HCT116 (cell line): ENCODE results near the gene PELI3. TPM values are rescaled to one million over a fixed set of nuclear protein-coding genes. Genes with fewer than 3 reads are reported as not detected.

Source experiments
- ATAC-seq: fragments of 200-7000 bp; cut with Tn5 transposase; 2 replicates; pipeline ENCODE4 v1.9.1; 2020; ENCODE audit warnings: mild to moderate bottlenecking, moderate library complexity
- BruUV-seq: library from RNA; stranded (reverse); fragments of 400-500 nt; replicated peaks from 2 replicates; lab custom pipeline; 2021; lab: Mats Ljungman, UMichigan
- CTCF ChIA-PET: fragments of 300-600 bp; sonication (Branson Sonifier 250); formaldehyde crosslinking; loops from one replicate; lab custom pipeline; 2021; ENCODE audit warnings: antibody characterized with exemption; lab: Charles Lee
- POLR2A ChIA-PET: fragments of 300-600, 350-600 bp; sonication (Branson Sonifier 250); formaldehyde crosslinking; loops from one replicate; lab custom pipeline; 2021; ENCODE audit warnings: antibody characterized with exemption; lab: Charles Lee
- RAD21 ChIA-PET, 2 experiments: fragments of 300-600 bp; sonication (Branson Sonifier 250); formaldehyde crosslinking; loops; one replicate each; lab custom pipeline; 2023; ENCODE audit warnings: low total read pairs in 2 of 2; ENCODE audit not compliant: uncharacterized antibody in 2 of 2, unreplicated experiment in 2 of 2, low non-redundant PET in 1 of 2; lab: Charles Lee
- DNase-seq: peaks from one replicate; pipeline ENCODE4 v3.0.0-alpha.2; 2010; ENCODE audit warnings: low read depth, low spot score
- H2AFZ ChIP-seq: fragments of 200-600 bp; shearing (Covaris generic), sonication (generic); 2 replicates; pipeline ENCODE4 v1.6.1; 2017; ENCODE audit warnings: low read depth, mixed run types, mixed read lengths, antibody characterized with exemption, low read length; ENCODE audit not compliant: poor library complexity, severe bottlenecking
- H3K27ac ChIP-seq: 2 replicates; pipeline ENCODE4 v1.5.1; 2012; ENCODE audit warnings: low read depth, low read length
- H3K27me3 ChIP-seq: fragments of 200-600 bp; sonication (generic); 2 replicates; pipeline ENCODE4 v1.6.1; 2016; ENCODE audit warnings: mixed run types, low read length, mixed read lengths; ENCODE audit not compliant: insufficient read depth
- H3K36me3 ChIP-seq, 2 experiments: fragments of 200-500 bp in 1 of 2; fragments of 200-600 bp in 1 of 2; sonication (Bioruptor generic) in 1 of 2; sonication (generic) in 1 of 2; 2 replicates each; pipeline versions ENCODE4 v1.5.1 to v1.6.1; 2014 to 2016; ENCODE audit warnings: low read length in 2 of 2, inconsistent platforms in 1 of 2, mixed read lengths in 1 of 2, mixed run types in 1 of 2; ENCODE audit not compliant: insufficient read depth in 2 of 2, control insufficient read depth in 1 of 2
- H3K4me1 ChIP-seq, 2 experiments: fragments of 200-600 bp in 1 of 2; sonication (generic) in 1 of 2; 2 replicates each; pipeline versions ENCODE4 v1.5.1 to v1.6.1; 2012 to 2017; ENCODE audit warnings: low read length in 2 of 2, inconsistent platforms in 1 of 2, mild to moderate bottlenecking in 1 of 2, mixed read lengths in 1 of 2, mixed run types in 1 of 2, moderate library complexity in 1 of 2; ENCODE audit not compliant: insufficient read depth in 2 of 2, control insufficient read depth in 1 of 2
- H3K4me2 ChIP-seq: fragments of 200-600 bp; sonication (generic); 2 replicates; pipeline ENCODE4 v1.6.1; 2017; ENCODE audit warnings: mixed run types, low read length, mixed read lengths
- H3K4me3 ChIP-seq, 2 experiments: fragments of 200-600 bp in 1 of 2; sonication (generic) in 1 of 2; replicated peaks in 1 of 2; 2 replicates each; pipeline ENCODE4 v1.5.1; 2011 to 2016; ENCODE audit warnings: low read length in 2 of 2, control low read depth in 1 of 2, low read depth in 1 of 2, mild to moderate bottlenecking in 1 of 2, mixed read lengths in 1 of 2, mixed run types in 1 of 2
- H3K79me2 ChIP-seq: fragments of 200-600 bp; sonication (generic); 2 replicates; pipeline ENCODE4 v1.6.1; 2017; ENCODE audit warnings: mild to moderate bottlenecking, mixed run types, low read length, moderate library complexity, mixed read lengths; ENCODE audit not compliant: insufficient read depth
- H3K9ac ChIP-seq: fragments of 200-600 bp; sonication (generic); 2 replicates; pipeline ENCODE4 v1.6.1; 2016; ENCODE audit warnings: low read length, mixed read lengths
- H3K9me2 ChIP-seq: fragments of 200-600 bp; sonication (generic), shearing (Covaris generic); 2 replicates; pipeline ENCODE4 v1.6.1; 2017; ENCODE audit warnings: mixed run types, mild to moderate bottlenecking, moderate library complexity; ENCODE audit not compliant: insufficient read depth
- H3K9me3 ChIP-seq, 2 experiments: fragments of 200-500 bp in 1 of 2; fragments of 200-600 bp in 1 of 2; sonication (Bioruptor generic) in 1 of 2; sonication (generic) in 1 of 2; 2 replicates each; pipeline ENCODE4 v1.6.1; 2014 to 2017; ENCODE audit warnings: low read length in 2 of 2, mixed read lengths in 2 of 2, inconsistent platforms in 1 of 2, low read depth in 1 of 2, mild to moderate bottlenecking in 1 of 2, mixed run types in 1 of 2, moderate library complexity in 1 of 2; ENCODE audit not compliant: control insufficient read depth in 1 of 2, insufficient read depth in 1 of 2
- H4K20me1 ChIP-seq: fragments of 200-600 bp; sonication (generic), shearing (Covaris generic); 2 replicates; pipeline ENCODE4 v1.6.1; 2017; ENCODE audit warnings: mixed run types, mild to moderate bottlenecking, moderate library complexity; ENCODE audit not compliant: insufficient read depth
- CBX3 ChIP-seq: IDR thresholded peaks from 2 replicates; pipeline ENCODE4 v1.6.1; 2012; ENCODE audit warnings: low read depth
- CEBPB ChIP-seq: IDR thresholded peaks from 2 replicates; pipeline ENCODE4 v1.6.1; 2012; ENCODE audit warnings: low read depth
- EGR1 ChIP-seq: IDR thresholded peaks from 2 replicates; pipeline ENCODE4 v1.6.1; 2012; ENCODE audit warnings: low read depth
- ELF1 ChIP-seq: IDR thresholded peaks from 2 replicates; pipeline ENCODE4 v1.6.1; 2012; ENCODE audit warnings: low read depth, borderline replicate concordance
- EZH2phosphoT487 ChIP-seq: fragments of 200-600 bp; IDR thresholded peaks from 2 replicates; pipeline ENCODE4 v1.6.1; 2018; ENCODE audit warnings: antibody characterized with exemption, borderline replicate concordance
- FOSL1 ChIP-seq: IDR thresholded peaks from 2 replicates; pipeline ENCODE4 v1.6.1; 2012; ENCODE audit warnings: low read depth
- JUND ChIP-seq: IDR thresholded peaks from 2 replicates; pipeline ENCODE4 v1.6.1; 2012
- POLR2A ChIP-seq: IDR thresholded peaks from 2 replicates; pipeline ENCODE4 v1.7.0; 2011; ENCODE audit warnings: borderline replicate concordance; ENCODE audit not compliant: insufficient read depth, insufficient read length; ENCODE audit errors: extremely low read depth
- POLR2AphosphoS5 ChIP-seq: IDR thresholded peaks from 2 replicates; pipeline ENCODE4 v1.6.1; 2011; ENCODE audit warnings: mild to moderate bottlenecking, low read depth, low read length, moderate library complexity
- RAD21 ChIP-seq: IDR thresholded peaks from 2 replicates; pipeline ENCODE4 v1.6.1; 2012; ENCODE audit warnings: low read depth, mild to moderate bottlenecking
- SIN3A ChIP-seq: IDR thresholded peaks from 2 replicates; pipeline ENCODE4 v1.6.1; 2012; ENCODE audit warnings: low read depth
- YY1 ChIP-seq: IDR thresholded peaks from 2 replicates; pipeline ENCODE4 v1.6.1; 2011; ENCODE audit warnings: low read length, low read depth, moderate library complexity, mild to moderate bottlenecking; ENCODE audit not compliant: insufficient replicate concordance; ENCODE audit errors: extremely low read depth
- ZFX ChIP-seq: fragments of 450-650 bp; IDR thresholded peaks from 2 replicates; pipeline ENCODE4 v1.6.1; 2017
- intact Hi-C: fragments of 100-400 bp; cut with micrococcal nuclease; formaldehyde crosslinking; loops from 2 replicates; pipeline ENCODE4 v1.10.0; 2022
- total RNA-seq: library from RNA; stranded (reverse); gene quantifications from one replicate; pipeline ENCODE4 v1.2.1, GENCODE V29; 2021; ENCODE audit not compliant: unreplicated experiment
- TF ChIP-seq, protein P1 (sequence below): IDR thresholded peaks from 2 replicates; pipeline ENCODE4 v1.6.1; 2012
- TF ChIP-seq, protein P2 (sequence below): IDR thresholded peaks from 2 replicates; pipeline ENCODE4 v1.6.1; 2011; ENCODE audit warnings: mild to moderate bottlenecking, low read length, moderate library complexity; ENCODE audit not compliant: insufficient replicate concordance; ENCODE audit errors: extremely low read depth

PELI3 gene
- total RNA-seq, 1 experiment from 2014 or later = 12.8 TPM

DNA sequence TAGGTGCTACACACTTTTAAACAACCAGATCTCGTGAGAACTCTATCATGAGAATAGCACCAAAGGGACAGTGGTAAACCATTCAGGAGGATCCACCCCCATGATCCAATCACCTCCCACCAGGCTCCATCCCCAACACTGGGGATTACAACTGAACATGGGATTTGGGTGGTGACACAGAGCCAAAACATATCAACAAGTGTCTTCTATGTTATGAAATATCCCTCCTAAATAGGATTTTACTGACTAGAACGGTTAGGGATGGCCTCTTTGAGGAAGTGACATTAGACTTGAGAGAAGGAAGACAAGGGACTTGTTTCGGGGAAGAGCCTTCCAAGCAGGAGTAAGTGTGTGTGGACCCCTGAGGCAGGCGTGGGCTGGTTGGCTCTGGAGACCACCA, 16.1 kb upstream of the PELI3 start:
- no peaks in the 10 kb centered on the region for H3K9me3 ChIP-seq
- no peaks in the 10 kb centered on the region for H3K9me2 ChIP-seq
- TF ChIP-seq, protein P1, sequence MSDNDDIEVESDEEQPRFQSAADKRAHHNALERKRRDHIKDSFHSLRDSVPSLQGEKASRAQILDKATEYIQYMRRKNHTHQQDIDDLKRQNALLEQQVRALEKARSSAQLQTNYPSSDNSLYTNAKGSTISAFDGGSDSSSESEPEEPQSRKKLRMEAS = no peak
- TF ChIP-seq CBX3 (no peak), SIN3A (no peak), YY1 (no peak), EGR1 (no peak), RAD21 (no peak), POLR2AphosphoS5 (no peak), ELF1 (no peak), CEBPB (no peak), POLR2A (no peak), JUND (no peak), ZFX (no peak), EZH2phosphoT487 (no peak), FOSL1 (no peak)
- TF ChIP-seq, protein P2, sequence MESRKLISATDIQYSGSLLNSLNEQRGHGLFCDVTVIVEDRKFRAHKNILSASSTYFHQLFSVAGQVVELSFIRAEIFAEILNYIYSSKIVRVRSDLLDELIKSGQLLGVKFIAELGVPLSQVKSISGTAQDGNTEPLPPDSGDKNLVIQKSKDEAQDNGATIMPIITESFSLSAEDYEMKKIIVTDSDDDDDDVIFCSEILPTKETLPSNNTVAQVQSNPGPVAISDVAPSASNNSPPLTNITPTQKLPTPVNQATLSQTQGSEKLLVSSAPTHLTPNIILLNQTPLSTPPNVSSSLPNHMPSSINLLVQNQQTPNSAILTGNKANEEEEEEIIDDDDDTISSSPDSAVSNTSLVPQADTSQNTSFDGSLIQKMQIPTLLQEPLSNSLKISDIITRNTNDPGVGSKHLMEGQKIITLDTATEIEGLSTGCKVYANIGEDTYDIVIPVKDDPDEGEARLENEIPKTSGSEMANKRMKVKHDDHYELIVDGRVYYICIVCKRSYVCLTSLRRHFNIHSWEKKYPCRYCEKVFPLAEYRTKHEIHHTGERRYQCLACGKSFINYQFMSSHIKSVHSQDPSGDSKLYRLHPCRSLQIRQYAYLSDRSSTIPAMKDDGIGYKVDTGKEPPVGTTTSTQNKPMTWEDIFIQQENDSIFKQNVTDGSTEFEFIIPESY = no peak
- ATAC-seq (no peak), DNase-seq (no peak)
- no peaks in the 10 kb centered on the region for H3K36me3 ChIP-seq
- H3K79me2 ChIP-seq = no peaks in the 10 kb centered on the region
- H3K27ac ChIP-seq = no peak overlapping the region
- intact Hi-C loops = no loop called here
- H3K4me2 ChIP-seq = no peak overlapping the region
- CTCF ChIA-PET = no interaction called here
- H4K20me1 ChIP-seq = no peaks in the 10 kb centered on the region
- no peak overlapping the region for H2AFZ ChIP-seq
- H3K27me3 ChIP-seq = no peaks in the 10 kb centered on the region
- H3K4me3 ChIP-seq = no peak overlapping the region
- no peak overlapping the region for H3K9ac ChIP-seq
- BruUV-seq = no TSS peak
- RAD21 ChIA-PET = no interaction called here
- POLR2A ChIA-PET = no interaction called here
- peaks cover 0 to 7% of the 10 kb centered on the region in 2 experiments; a peak in 2 of 4 replicates for H3K4me1 ChIP-seq
